IPS-18a (cell line): ENCODE measurements around the gene MACF1.

Experiments
- H3K27ac ChIP-seq: one replicate; pipeline ENCODE4 v1.5.1; 2013; ENCODE audit warnings: low read length
- H3K27me3 ChIP-seq: one replicate; pipeline ENCODE4 v1.6.1; 2013; ENCODE audit warnings: mild to moderate bottlenecking, low read length; ENCODE audit not compliant: control insufficient read depth, insufficient read depth
- H3K36me3 ChIP-seq: one replicate; pipeline ENCODE4 v1.6.1; 2013; ENCODE audit warnings: low read depth, low read length; ENCODE audit not compliant: control insufficient read depth
- H3K4me1 ChIP-seq: one replicate; pipeline ENCODE4 v1.6.1; 2013; ENCODE audit warnings: low read depth, low read length; ENCODE audit not compliant: control insufficient read depth
- H3K4me3 ChIP-seq: one replicate; pipeline ENCODE4 v1.5.1; 2013; ENCODE audit warnings: low read length
- H3K9ac ChIP-seq: one replicate; pipeline ENCODE4 v1.6.1; 2013; ENCODE audit warnings: mild to moderate bottlenecking, low read length, moderate library complexity
- H3K9me3 ChIP-seq: one replicate; pipeline ENCODE4 v1.6.1; 2013; ENCODE audit warnings: low read depth, low read length; ENCODE audit not compliant: control insufficient read depth

Gene MACF1

DNA sequence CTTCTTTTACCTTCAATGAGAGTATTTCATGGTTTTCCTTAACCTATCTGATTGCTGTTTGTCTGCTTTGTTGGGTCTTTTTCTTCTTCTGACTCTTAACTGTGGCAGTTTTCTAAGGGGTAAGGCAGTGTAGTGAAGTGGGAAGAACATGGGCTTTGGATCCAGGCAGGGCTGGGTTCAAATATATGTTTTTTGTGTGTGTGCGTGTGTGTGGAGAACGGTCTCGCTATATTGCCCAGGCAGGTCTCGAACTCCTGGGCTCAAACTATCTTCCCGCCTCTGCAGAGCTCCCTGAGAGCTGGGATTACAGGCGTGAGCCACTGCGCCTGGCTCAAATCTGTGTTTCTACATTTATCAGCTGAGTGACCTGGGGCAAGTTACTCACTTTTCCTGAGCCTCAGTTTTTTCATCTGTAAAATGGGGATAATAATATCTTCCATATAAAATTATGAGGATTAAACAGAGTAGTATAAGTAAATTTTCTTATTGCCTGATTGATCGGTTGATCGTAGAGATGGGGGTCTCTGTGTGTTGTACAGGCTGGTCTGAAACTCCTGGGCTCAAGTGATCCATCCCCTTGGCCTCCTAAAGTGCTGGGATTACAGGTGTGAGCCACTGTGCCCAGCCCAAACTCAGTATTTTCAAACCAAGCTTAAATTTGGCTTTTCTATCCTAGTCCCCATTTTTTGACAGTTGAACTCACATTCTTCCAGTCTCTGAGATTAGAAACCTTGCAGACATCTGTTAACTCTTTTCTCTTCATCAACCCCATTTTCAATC, 36.0 kb upstream of the MACF1 start:
- no peak overlapping the region for H3K9ac ChIP-seq
- H3K4me3 ChIP-seq: no peak overlapping the region
- peaks cover 47% of the 10 kb centered on the region for H3K4me1 ChIP-seq
- H3K27ac ChIP-seq: no peak overlapping the region
- H3K36me3 ChIP-seq: no peaks in the 10 kb centered on the region
- no peaks in the 10 kb centered on the region for H3K27me3 ChIP-seq
- H3K9me3 ChIP-seq: no peaks in the 10 kb centered on the region

DNA sequence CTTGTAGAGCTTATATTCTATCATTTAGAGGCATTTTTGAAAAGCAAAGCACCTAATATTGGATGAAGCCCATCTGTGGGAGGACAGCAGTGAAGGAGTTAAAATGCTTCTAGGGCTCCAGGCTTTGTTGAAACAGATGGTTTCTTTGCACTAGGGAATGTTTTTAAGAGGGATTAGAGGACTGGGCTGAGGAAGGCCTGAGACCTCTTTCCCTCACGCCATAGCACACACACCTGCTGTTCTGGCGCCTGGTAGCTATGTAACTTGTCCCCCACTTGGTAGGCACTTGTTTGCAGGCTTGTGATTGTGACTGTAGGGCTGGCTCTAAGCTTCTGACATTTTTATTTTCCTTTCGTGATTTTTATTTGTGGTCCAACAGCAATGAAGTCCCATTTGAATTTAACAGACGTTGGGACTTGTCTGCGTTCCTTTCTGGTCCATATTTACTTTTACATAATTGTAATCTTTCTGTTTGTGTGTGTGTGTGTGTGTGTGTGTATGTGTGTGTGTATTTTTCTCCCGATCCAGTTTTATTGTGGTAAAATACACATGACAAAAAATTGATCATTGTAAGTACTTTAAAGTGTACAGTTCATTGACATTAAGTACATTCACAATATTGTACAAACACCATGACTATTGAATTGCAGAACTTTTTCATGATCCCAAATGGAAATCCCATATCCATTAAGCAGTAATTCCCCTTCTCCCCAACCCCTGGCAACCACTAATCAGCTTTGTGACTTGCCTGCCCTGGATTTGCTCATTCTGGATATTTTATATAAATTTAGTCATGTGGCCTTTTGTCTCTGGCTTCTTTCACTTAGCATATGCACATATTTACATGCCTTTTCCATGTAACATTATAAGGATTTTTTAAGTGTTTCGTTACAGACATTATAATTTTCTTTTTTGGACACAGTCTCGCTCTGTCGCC, 33.5 kb upstream of the MACF1 start:
- H3K27ac ChIP-seq: peak overlapping the region; percentile 66
- peak overlapping the region; percentile 21 for H3K4me3 ChIP-seq
- no peaks in the 10 kb centered on the region for H3K9me3 ChIP-seq
- no peaks in the 10 kb centered on the region for H3K27me3 ChIP-seq
- H3K36me3 ChIP-seq: no peaks in the 10 kb centered on the region
- peak overlapping the region; percentile 9 for H3K9ac ChIP-seq
- H3K4me1 ChIP-seq: peaks cover 46% of the 10 kb centered on the region

DNA sequence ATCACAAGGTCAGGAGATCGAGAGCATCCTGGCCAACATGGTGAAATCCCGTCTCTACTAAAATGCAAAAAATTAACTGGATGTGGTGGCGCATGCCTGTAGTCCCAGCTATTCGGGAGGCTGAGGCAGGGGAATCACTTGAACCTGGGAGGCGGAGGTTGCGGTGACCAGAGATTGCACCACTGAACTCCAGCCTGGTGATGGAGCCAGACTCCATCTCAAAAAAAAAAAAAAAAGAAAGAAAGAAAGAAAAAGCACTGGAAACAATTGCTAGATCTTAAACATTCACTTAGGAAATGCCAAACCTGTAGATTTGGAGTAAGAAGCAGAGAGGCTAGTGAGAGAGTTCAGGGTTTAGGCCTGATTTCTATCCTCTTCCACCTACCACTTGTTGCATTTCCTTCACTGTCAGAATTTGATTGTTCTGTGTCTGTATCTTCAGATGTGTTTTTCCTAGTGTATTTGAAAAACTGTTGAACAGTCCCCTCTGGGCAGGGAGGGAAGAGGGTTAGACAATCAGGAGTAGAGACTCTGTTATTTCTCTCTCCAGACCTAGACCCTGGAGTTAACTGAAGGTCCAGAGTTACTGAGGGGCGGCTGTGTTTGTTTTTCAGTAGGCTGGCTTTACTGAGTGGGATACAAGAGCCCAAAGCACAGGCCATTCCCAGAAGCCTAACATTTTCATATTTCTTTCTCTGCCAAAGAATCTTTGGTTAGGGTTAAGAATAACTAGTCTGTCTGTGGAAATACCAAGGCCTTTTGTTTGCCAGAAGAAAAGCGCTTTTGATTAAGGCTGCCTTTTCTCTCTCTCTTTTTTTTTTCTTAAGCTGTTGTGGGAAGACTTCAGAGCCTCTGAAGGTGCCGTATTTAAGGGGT, 31.1 kb upstream of the MACF1 start:
- no peaks in the 10 kb centered on the region for H3K36me3 ChIP-seq
- H3K27ac ChIP-seq: peak overlapping the region; percentile 42
- H3K27me3 ChIP-seq: no peaks in the 10 kb centered on the region
- H3K9me3 ChIP-seq: no peaks in the 10 kb centered on the region
- no peak overlapping the region for H3K4me3 ChIP-seq
- H3K9ac ChIP-seq: peak overlapping the region; percentile 33
- H3K4me1 ChIP-seq: peaks cover 64% of the 10 kb centered on the region

DNA sequence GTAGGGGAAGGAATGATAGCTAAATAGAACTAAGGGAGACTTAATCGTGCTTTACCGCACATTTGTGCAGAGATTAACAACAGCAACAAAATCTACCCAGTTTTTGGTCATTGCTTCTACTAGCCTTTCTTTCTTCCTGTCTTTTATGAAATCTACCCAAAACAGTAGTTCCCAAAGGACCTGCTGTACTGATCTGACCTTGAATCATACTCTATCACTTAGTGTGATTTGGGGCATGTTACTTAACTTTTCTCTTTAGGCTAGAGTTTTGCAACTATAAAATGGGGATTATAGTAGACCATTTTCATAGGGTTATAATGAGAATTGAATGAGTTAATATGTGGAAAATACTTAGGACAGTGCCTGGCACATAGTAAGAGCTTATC, 30.5 kb upstream of the MACF1 start:
- H3K27ac ChIP-seq: no peak overlapping the region

DNA sequence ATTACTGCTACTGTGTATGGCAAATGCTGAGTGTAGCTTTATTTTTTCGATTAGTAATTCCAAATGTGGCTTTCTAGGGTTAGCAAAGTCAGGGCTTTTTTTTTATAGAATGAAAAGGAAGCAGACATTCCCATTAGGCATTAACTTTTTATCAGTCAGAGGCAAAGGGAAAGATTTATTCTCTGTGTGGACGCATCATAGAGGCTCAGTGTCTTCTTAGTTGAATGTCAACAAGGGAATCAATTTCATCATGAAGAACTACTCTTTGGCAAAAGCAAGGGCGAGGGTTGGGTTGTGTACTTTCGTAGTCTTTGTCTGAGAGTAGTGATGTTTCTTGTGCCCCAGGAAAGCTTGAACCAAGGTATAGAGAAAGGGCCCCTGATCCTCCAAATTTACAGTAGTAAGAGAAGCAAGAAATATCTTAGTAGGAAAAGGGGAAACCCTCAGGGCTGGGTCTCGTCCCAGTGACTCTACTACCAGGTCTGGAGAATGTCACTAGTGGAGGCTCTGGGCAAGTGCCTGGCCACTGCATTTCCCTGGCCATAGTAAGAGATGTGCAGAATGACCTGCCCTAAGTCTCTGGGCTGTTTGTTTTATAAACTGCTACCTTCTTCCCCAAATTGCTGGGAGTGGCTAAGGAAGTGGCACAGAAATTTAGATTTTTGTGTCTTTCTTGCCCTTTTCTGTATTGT, 30.0 kb upstream of the MACF1 start:
- Histone ChIP-seq H3K27me3 (no peaks in the 10 kb centered on the region), H3K9me3 (no peaks in the 10 kb centered on the region), H3K27ac (no peak overlapping the region), H3K36me3 (no peaks in the 10 kb centered on the region), H3K4me3 (no peak overlapping the region), H3K4me1 (peaks cover 72% of the 10 kb centered on the region), H3K9ac (no peak overlapping the region)

More for the DNA sequence above, 30.5 kb upstream of the MACF1 start:
- H3K27me3 ChIP-seq: no peaks in the 10 kb centered on the region
- H3K9me3 ChIP-seq: no peaks in the 10 kb centered on the region
- peaks cover 71% of the 10 kb centered on the region for H3K4me1 ChIP-seq
- no peaks in the 10 kb centered on the region for H3K36me3 ChIP-seq
- H3K9ac ChIP-seq: peak overlapping the region; percentile 33
- no peak overlapping the region for H3K4me3 ChIP-seq

DNA sequence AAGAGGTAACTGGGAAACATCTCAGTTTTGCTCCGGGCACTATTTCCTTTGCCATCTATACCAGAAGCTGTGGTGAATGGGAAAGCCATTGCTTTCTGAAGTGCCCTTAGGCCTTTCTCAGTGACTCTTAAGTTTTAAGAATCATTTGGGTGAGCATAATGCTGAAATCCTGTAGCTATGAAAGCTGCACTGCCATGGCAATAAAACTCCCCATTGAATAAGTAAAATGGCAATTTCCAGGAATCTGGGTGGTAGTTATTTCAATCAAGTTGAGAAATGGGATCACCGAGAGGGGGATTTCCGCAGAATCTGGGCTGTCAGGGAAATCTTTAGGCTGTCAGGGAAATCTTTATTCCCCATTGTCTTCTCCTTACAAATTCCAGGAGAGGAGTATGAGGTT, 26.8 kb upstream of the MACF1 start:
- no peak overlapping the region for H3K27ac ChIP-seq
- no peaks in the 10 kb centered on the region for H3K9me3 ChIP-seq
- peaks cover 49% of the 10 kb centered on the region for H3K4me1 ChIP-seq
- H3K27me3 ChIP-seq: no peaks in the 10 kb centered on the region
- no peak overlapping the region for H3K9ac ChIP-seq
- no peak overlapping the region for H3K4me3 ChIP-seq
- no peaks in the 10 kb centered on the region for H3K36me3 ChIP-seq

DNA sequence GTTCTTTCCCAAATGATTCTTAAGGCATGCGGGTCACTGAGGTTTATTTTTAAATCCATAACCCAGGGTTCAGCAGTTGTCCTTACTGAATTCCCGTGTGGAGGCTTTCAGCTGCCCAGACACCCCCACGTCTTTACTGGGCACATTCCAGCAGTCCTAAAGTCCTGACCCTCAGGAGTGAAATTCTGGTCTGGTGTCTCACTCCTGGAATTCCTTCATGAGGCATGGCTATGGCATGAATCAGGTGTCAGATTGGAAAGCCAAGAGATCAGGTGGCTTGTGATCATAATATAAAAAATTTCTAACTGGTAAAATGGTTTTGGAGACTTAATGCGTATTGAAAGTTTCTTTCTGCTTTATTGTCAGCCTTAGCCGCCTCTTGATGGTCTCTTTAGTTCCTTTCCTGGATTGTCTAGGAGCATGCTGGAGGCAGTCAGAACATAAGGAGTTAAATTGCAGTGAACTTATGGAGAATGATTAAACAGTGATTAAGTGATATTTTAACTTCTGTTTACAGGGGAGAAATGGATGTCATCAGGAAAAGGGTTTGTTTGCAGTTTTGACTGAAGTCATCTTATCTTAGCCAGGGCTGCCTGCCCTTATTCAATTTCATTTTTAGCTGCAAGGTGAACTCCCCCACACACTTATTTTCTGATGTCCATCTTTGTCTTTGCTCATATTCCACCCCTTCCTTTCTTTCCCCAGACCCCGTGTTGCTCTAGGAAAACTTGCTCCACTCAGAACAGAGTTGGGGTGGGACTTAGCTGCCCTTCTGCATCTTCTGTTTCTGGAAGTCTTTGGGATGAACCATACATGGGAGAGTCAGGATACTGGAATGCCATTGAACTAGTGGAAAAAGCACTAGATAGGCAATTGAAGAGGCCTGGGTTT, 25.7 kb upstream of the MACF1 start:
- peak overlapping the region; percentile 63 for H3K27ac ChIP-seq
- H3K27me3 ChIP-seq: no peaks in the 10 kb centered on the region
- H3K4me1 ChIP-seq: peaks cover 47% of the 10 kb centered on the region
- no peak overlapping the region for H3K4me3 ChIP-seq
- no peaks in the 10 kb centered on the region for H3K9me3 ChIP-seq
- no peak overlapping the region for H3K9ac ChIP-seq
- H3K36me3 ChIP-seq: no peaks in the 10 kb centered on the region

DNA sequence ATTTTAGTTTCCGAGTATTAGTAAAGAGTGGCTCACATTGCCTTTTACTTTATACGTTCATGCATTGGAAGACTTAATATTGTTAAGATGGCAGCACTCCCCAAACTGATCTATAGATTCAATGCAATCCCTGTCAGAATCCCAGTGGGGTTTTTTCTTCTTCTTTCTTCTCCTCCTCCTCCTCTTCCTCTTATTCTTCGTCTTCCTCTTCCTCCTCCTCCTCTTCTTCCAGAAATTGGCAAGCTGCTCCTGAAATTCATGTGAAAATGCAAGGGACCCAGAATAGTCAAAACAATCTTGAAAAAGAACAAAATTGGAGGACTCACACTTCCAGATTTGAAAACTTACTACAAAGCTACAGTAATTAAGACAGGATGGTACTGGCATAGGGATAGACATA, 23.2 kb upstream of the MACF1 start:
- H3K4me3 ChIP-seq: no peak overlapping the region
- H3K27me3 ChIP-seq: no peaks in the 10 kb centered on the region
- H3K4me1 ChIP-seq: peaks cover 39% of the 10 kb centered on the region
- H3K27ac ChIP-seq: no peak overlapping the region
- no peak overlapping the region for H3K9ac ChIP-seq
- no peaks in the 10 kb centered on the region for H3K36me3 ChIP-seq
- H3K9me3 ChIP-seq: no peaks in the 10 kb centered on the region

DNA sequence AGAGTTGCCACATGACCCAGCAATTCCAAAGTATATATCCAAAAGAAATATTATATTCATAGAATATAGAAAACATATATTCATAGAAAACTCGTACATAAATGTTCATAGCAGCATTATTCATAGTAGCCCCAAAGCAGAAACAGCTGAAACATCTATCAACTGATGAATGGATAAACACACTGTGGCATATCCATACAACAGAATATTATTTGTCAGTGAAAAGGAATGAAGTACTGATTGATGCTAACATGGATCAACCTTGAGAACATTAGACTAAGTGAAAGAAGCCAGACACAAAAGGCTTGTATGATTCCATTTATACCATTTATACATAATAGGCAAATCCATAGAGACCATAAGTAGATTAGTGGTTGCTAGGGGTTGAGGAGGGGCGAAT, 21.7 kb upstream of the MACF1 start:
- Histone ChIP-seq H3K4me1 (peaks cover 33% of the 10 kb centered on the region), H3K27ac (no peak overlapping the region), H3K9me3 (no peaks in the 10 kb centered on the region), H3K27me3 (no peaks in the 10 kb centered on the region), H3K4me3 (no peak overlapping the region), H3K36me3 (no peaks in the 10 kb centered on the region), H3K9ac (no peak overlapping the region)
